ENCODE measurements around the gene ANKLE1. TPM values are rescaled to one million over a fixed set of nuclear protein-coding genes. Genes with fewer than 3 reads are reported as not detected.
A peak's percentile ranks its signal among the peaks of the same experiment; 100 is the strongest.

ANKLE1 gene
- total RNA-seq, 1 donor from 2014 or later, result 0.53 TPM

- no peak for DNase-seq (ENCODE audit: low read depth)
- no peaks in the 10 kb centered on the region for H3K36me3 ChIP-seq (ENCODE audit: control insufficient read depth, insufficient read depth, low read length)
- TF ChIP-seq CTCF (IDR thresholded peaks at IDR 0.05; ENCODE audit: insufficient read depth, low read length, severe bottlenecking), result no peak
- H3K4me3 ChIP-seq (ENCODE audit: low read depth, low read length), result peak overlapping the region; percentile 46
- peaks cover 9% of the 10 kb centered on the region for H3K27me3 ChIP-seq (ENCODE audit: control insufficient read depth, insufficient read depth, low read length)
- no peak for FAIRE-seq
Measured at GRCh38 chr19:17328517-17329365, 47.0 kb downstream of the ANKLE1 start.

GRCh38 chr19:17329366-17330261 lies 47.9 kb downstream of the ANKLE1 start:
- Histone ChIP-seq H3K4me3 (ENCODE audit: low read depth, low read length) (no peak overlapping the region), H3K36me3 (ENCODE audit: control insufficient read depth, insufficient read depth, low read length) (no peaks in the 10 kb centered on the region), H3K27me3 (ENCODE audit: control insufficient read depth, insufficient read depth, low read length) (peaks cover 9% of the 10 kb centered on the region)
- TF ChIP-seq CTCF (IDR thresholded peaks at IDR 0.05; ENCODE audit: insufficient read depth, low read length, severe bottlenecking), result no peak
- DNase-seq (ENCODE audit: low read depth) (no peak), FAIRE-seq (no peak)

GRCh38 chr19:17330262-17331044 lies 48.8 kb downstream of the ANKLE1 start:
- no peak for TF ChIP-seq CTCF (IDR thresholded peaks at IDR 0.05; ENCODE audit: insufficient read depth, low read length, severe bottlenecking)
- Histone ChIP-seq H3K4me3 (ENCODE audit: low read depth, low read length) (no peak overlapping the region), H3K27me3 (ENCODE audit: control insufficient read depth, insufficient read depth, low read length) (peaks cover 9% of the 10 kb centered on the region), H3K36me3 (ENCODE audit: control insufficient read depth, insufficient read depth, low read length) (no peaks in the 10 kb centered on the region)
- FAIRE-seq (no peak), DNase-seq (ENCODE audit: low read depth) (no peak)

GRCh38 chr19:17331045-17331558 lies 49.4 kb downstream of the ANKLE1 start:
- DNase-seq (ENCODE audit: low read depth), result no peak
- H3K36me3 ChIP-seq (ENCODE audit: control insufficient read depth, insufficient read depth, low read length), result no peaks in the 10 kb centered on the region
- no peak for TF ChIP-seq CTCF (IDR thresholded peaks at IDR 0.05; ENCODE audit: insufficient read depth, low read length, severe bottlenecking)
- no peak overlapping the region for H3K4me3 ChIP-seq (ENCODE audit: low read depth, low read length)
- FAIRE-seq, result no peak
- peaks cover 9% of the 10 kb centered on the region for H3K27me3 ChIP-seq (ENCODE audit: control insufficient read depth, insufficient read depth, low read length)

GRCh38 chr19:17332360-17332676 lies 50.6 kb downstream of the ANKLE1 start:
- no peak for TF ChIP-seq CTCF (IDR thresholded peaks at IDR 0.05; ENCODE audit: insufficient read depth, low read length, severe bottlenecking)
- no peaks in the 10 kb centered on the region for H3K36me3 ChIP-seq (ENCODE audit: control insufficient read depth, insufficient read depth, low read length)
- no peak overlapping the region for H3K4me3 ChIP-seq (ENCODE audit: low read depth, low read length)
- H3K27me3 ChIP-seq (ENCODE audit: control insufficient read depth, insufficient read depth, low read length), result peaks cover 9% of the 10 kb centered on the region
- FAIRE-seq, result no peak
- no peak for DNase-seq (ENCODE audit: low read depth)
